CD8-positive, alpha-beta memory T cell (primary cell): ENCODE data around the gene PARP12. TPM values are rescaled to one million over a fixed set of nuclear protein-coding genes. Genes with fewer than 3 reads are reported as not detected.

ENCODE experiments used
- CTCF ChIA-PET: fragments of 350-600 bp; sonication (Branson Sonifier 250); formaldehyde crosslinking; loops from one replicate; lab custom pipeline; 2021; ENCODE audit warnings: antibody characterized with exemption; lab: Charles Lee
- POLR2A ChIA-PET: fragments of 350-600 bp; sonication (Branson Sonifier 250); formaldehyde crosslinking; loops from one replicate; lab custom pipeline; 2021; ENCODE audit warnings: antibody characterized with exemption; lab: Charles Lee
- DNase-seq, 5 donors: peaks; one replicate each; pipeline versions ENCODE4 v3.0.0 to v3.0.0-alpha.2; 2020 to 2022; ENCODE audit warnings: mixed read lengths in 1 of 5
- H3K27ac ChIP-seq: one replicate; pipeline ENCODE4 v1.7.0; 2013; ENCODE audit warnings: low read depth, mild to moderate bottlenecking, low read length, moderate library complexity
- H3K27me3 ChIP-seq: 2 replicates; pipeline ENCODE4 v1.7.0; 2013; ENCODE audit warnings: low read length, mild to moderate bottlenecking; ENCODE audit not compliant: insufficient read depth, poor library complexity, severe bottlenecking
- H3K36me3 ChIP-seq: 2 replicates; pipeline ENCODE4 v1.7.0; 2013; ENCODE audit warnings: mild to moderate bottlenecking, low read length, moderate library complexity; ENCODE audit not compliant: insufficient read depth
- H3K4me1 ChIP-seq: 2 replicates; pipeline ENCODE4 v1.7.0; 2013; ENCODE audit warnings: mild to moderate bottlenecking, low read length, moderate library complexity; ENCODE audit not compliant: insufficient read depth
- H3K4me3 ChIP-seq: 2 replicates; pipeline ENCODE4 v1.7.0; 2013; ENCODE audit warnings: mild to moderate bottlenecking, low read length
- H3K9me3 ChIP-seq: 2 replicates; pipeline ENCODE4 v1.7.0; 2013; ENCODE audit warnings: mild to moderate bottlenecking, low read length
- H3K27ac Mint-ChIP-seq, 8 donors: one replicate each; pipeline ENCODE4 v1.8.0; 2020 to 2021; ENCODE audit warnings: mixed read lengths in 8 of 8, mild to moderate bottlenecking in 6 of 8, inconsistent platforms in 3 of 8, moderate library complexity in 3 of 8
- H3K27me3 Mint-ChIP-seq, 2 donors: one replicate each; pipeline ENCODE4 v1.8.0; 2020 to 2021; ENCODE audit warnings: mixed read lengths in 2 of 2, mild to moderate bottlenecking in 1 of 2, moderate library complexity in 1 of 2
- H3K36me3 Mint-ChIP-seq, 3 donors: one replicate each; pipeline ENCODE4 v1.8.0; 2020 to 2021; ENCODE audit warnings: mixed read lengths in 3 of 3, inconsistent platforms in 1 of 3, mild to moderate bottlenecking in 1 of 3
- H3K4me1 Mint-ChIP-seq, 3 donors: one replicate each; pipeline ENCODE4 v1.8.0; 2020 to 2021; ENCODE audit warnings: mixed read lengths in 3 of 3, inconsistent platforms in 1 of 3, mild to moderate bottlenecking in 1 of 3
- H3K4me3 Mint-ChIP-seq, 7 donors: one replicate each; pipeline ENCODE4 v1.8.0; 2020 to 2021; ENCODE audit warnings: mixed read lengths in 7 of 7, mild to moderate bottlenecking in 6 of 7, moderate library complexity in 4 of 7, inconsistent platforms in 2 of 7
- H3K9me3 Mint-ChIP-seq, 5 donors: one replicate each; pipeline ENCODE4 v1.8.0; 2020 to 2022; ENCODE audit warnings: mixed read lengths in 5 of 5, mild to moderate bottlenecking in 3 of 5, moderate library complexity in 2 of 5, inconsistent platforms in 1 of 5
- polyA plus RNA-seq: library from polyadenylated mRNA; unstranded; fragments of 300-500 nt; fragmentation: Illumina TruSeq; gene quantifications from one replicate; pipeline ENCODE4 v1.2.3, GENCODE V29; 2021
- total RNA-seq, 2 experiments: library from RNA; stranded (reverse); gene quantifications; one replicate each; pipeline ENCODE4 v1.2.3, GENCODE V29; 2021

PARP12 gene
- total and polyA plus RNA-seq, 3 experiments from 2014 or later: 24.7 to 34.0 (median 27.9) TPM

DNA sequence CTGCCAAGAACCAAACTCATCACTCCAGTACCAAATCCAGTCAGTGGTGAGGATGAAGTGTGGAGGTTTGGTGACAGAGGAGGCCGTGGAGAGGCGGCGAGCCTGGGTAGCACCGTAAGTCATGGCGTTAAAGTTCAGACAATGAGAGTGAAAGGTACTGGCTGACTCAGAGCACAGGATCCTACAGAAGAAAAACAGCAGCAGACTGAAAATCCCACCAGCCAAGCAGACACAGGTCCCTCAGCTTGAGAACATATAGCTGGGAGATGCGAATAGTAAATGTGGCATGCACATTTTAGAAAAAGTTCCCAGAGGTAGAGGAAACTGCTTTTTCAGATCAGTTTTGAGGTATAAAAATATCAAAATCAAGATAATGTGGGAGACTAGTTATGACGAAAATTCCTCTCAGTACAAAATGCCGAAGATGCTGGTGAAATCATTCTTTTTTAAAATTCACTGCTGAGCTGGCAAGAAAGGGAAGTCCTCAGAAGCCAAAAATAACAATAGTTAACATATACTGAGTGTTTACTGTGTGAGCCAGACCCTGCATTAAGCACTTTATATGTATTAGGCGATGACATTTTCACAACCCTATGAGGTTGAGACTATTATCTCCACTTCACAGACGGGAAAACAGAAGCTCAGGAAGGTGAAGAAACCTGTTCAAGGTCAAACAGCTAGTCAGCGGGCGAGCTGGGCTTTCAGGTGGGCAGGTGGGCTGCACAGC, 20.9 kb downstream of the PARP12 start:
- POLR2A ChIA-PET: no interaction called here
- peaks cover 12 to 95% (median 40%) of the 10 kb centered on the region in 3 donors for H3K36me3 Mint-ChIP-seq
- no peak overlapping the region for H3K4me3 ChIP-seq
- no peaks in the 10 kb centered on the region for H3K9me3 Mint-ChIP-seq
- H3K27ac ChIP-seq: no peak overlapping the region
- no peaks in the 10 kb centered on the region for H3K27me3 ChIP-seq
- H3K36me3 ChIP-seq: peaks cover 24% of the 10 kb centered on the region
- DNase-seq: no peak
- no peaks in the 10 kb centered on the region for H3K27me3 Mint-ChIP-seq
- H3K4me3 Mint-ChIP-seq: no peak overlapping the region
- H3K4me1 Mint-ChIP-seq: peaks cover 15 to 25% (median 16%) of the 10 kb centered on the region in 3 donors
- CTCF ChIA-PET: no interaction called here
- no peaks in the 10 kb centered on the region for H3K9me3 ChIP-seq
- H3K27ac Mint-ChIP-seq: peak overlapping the region in 3 of 8 donors; percentile 47 to 68 (median 55)
- H3K4me1 ChIP-seq: peaks cover under 1% of the 10 kb centered on the region

DNA sequence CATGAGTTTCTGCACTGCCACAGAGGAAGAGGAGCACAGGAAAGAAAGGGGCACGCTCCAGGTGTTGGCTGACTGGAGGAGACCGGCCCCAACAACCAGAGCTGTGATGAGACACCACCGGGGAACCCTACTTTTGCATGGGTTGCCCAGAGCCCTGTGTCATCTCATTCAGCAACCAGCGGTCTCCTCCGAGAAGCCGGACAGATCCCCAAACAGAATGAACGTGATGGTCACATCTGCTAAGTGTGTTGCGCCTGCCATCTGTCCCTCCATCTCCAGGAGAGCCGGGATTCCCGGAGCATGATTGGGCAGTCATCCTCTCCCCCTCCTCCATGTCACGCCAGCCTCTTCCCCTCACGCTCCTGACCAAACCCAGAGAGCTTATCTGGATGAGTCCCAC, 22.9 kb downstream of the PARP12 start:
- DNase-seq: no peak
- ChIA-PET POLR2A (interaction anchor here (0.6 kb wide), 1 partner anchor 22 kb away, joined by 3 read pairs; no protein-coding TSS in a partner anchor), CTCF (no interaction called here)
- Histone ChIP-seq H3K4me1 (peaks cover 9% of the 10 kb centered on the region), H3K4me3 (no peak overlapping the region), H3K27ac (no peak overlapping the region), H3K36me3 (peaks cover 24% of the 10 kb centered on the region), H3K27me3 (no peaks in the 10 kb centered on the region), H3K9me3 (no peaks in the 10 kb centered on the region)
- H3K36me3 Mint-ChIP-seq: peaks cover 12 to 92% (median 32%) of the 10 kb centered on the region in 3 donors
- H3K4me3 Mint-ChIP-seq: no peak overlapping the region
- H3K9me3 Mint-ChIP-seq: no peaks in the 10 kb centered on the region
- H3K27me3 Mint-ChIP-seq: no peaks in the 10 kb centered on the region
- H3K4me1 Mint-ChIP-seq: peaks cover 24 to 40% (median 25%) of the 10 kb centered on the region in 3 donors
- peak overlapping the region in 2 of 8 donors; percentile 15 to 89 for H3K27ac Mint-ChIP-seq

DNA sequence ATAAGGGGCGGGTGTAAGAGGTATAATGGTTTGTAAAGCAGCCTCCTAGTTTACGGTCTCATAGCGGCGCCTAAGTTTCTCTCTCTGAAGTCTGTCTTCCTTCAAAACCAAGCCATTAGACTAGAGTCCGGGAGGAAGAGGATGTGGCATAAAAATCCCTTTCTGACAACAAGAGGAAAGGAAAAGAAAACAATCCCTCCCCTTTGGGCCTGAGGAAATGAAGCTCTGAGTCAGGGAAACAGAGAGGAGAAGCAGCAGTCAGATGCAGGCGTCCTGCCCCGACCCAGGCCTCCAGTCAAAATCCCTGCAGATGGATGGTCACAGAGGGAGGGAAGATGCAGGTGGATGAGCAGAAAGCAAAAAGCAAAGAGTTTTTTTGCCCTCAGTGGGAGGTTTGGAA, 23.7 kb downstream of the PARP12 start:
- POLR2A ChIA-PET: interaction anchor here (0.6 kb wide), 1 partner anchor 22 kb away, joined by 3 read pairs; no protein-coding TSS in a partner anchor
- Mint-ChIP-seq H3K4me1 (peaks cover 24 to 40% (median 25%) of the 10 kb centered on the region in 3 donors), H3K27ac (peak overlapping the region in 3 of 8 donors; percentile 16 to 60 (median 18)), H3K27me3 (no peaks in the 10 kb centered on the region), H3K36me3 (peaks cover 12 to 90% (median 26%) of the 10 kb centered on the region in 3 donors), H3K9me3 (no peaks in the 10 kb centered on the region), H3K4me3 (no peak overlapping the region)
- peaks cover 25% of the 10 kb centered on the region for H3K36me3 ChIP-seq
- no peak overlapping the region for H3K4me3 ChIP-seq
- no peak overlapping the region for H3K27ac ChIP-seq
- CTCF ChIA-PET: no interaction called here
- peaks cover 9% of the 10 kb centered on the region for H3K4me1 ChIP-seq
- DNase-seq: no peak
- no peaks in the 10 kb centered on the region for H3K27me3 ChIP-seq
- H3K9me3 ChIP-seq: no peaks in the 10 kb centered on the region

DNA sequence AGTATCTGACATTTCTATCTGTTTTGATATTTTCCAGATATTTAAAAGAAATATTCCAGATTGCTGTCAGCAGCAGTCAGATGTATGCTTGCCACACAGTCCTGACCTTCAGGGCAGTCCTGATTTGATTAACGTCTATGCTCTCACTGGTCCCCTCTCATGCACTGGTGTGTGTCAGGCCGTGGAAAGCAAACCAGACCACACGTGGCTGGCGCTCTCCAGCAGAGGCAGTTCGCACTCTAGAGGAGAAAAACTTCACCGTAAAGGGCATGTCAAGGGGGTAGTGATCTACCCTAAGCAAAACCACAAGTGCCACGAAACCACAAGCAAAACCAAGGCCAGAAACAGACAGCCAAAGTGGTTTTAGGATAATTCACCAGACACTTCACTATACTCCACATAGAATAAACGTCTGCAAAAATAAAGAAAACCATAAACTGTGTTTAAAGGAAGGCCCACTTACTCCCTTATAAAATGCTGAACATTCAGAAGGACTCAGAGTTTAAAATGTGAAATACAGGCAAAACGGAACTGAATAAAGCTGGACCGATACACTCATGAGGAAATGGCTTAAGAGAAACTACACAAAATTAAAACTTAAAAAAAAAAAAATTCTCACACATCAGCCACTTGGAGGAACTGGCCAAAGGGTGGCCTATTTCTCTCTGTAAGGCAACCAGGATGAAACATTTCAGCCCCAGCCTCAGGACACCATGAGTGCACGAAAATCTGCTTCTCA, 26.4 kb downstream of the PARP12 start:
- peaks cover 28% of the 10 kb centered on the region for H3K36me3 ChIP-seq

DNA sequence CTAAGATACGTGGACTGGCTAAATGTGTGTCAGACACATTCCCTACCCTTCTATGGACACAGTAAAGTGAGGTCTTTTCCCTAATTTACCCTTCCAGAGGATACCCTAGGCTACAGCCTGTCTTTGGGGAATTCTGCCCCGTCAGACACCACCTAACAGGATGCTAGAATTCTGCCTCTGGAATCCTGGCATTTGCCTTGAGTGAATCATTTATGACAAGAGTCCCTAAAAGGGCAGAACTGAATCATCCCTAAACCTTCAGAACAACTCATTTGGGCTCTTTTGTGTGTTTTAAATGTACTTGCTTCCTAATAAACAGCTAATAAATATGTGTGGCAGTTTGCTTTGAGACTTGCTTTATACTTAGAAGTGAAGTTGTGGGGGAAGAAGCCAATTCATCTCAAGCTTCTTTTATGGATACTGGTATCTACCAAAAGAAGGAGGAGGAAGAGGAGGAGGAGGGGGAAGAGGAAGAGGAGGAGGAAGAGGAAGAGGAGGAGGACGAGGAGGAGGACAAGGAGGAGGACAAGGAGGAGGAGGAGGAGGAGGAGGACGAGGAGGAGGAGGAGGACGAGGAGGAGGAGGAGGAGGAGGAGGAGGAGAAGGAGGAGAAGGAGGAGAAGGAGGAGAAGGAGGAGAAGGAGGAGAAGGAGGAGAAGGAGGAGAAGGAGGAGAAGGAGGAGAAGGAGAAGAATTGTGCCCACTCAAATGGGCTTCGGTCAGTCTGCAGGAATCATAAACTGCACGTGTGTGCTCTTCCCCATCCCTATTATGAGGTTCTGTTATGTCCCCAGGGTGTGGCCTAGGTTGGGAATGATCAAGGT, 27.1 kb downstream of the PARP12 start:
- ChIA-PET POLR2A (no interaction called here), CTCF (interaction anchor here (1.4 kb wide), 1 partner anchor 391 kb away, joined by 3 read pairs; no protein-coding TSS in a partner anchor)
- H3K4me3 Mint-ChIP-seq: no peak overlapping the region
- Histone ChIP-seq H3K27ac (no peak overlapping the region), H3K9me3 (no peaks in the 10 kb centered on the region), H3K4me3 (no peak overlapping the region), H3K36me3 (peaks cover 24% of the 10 kb centered on the region), H3K4me1 (peaks cover 9% of the 10 kb centered on the region), H3K27me3 (no peaks in the 10 kb centered on the region)
- H3K36me3 Mint-ChIP-seq: peaks cover 5 to 90% (median 21%) of the 10 kb centered on the region in 3 donors
- H3K9me3 Mint-ChIP-seq: no peaks in the 10 kb centered on the region
- peak overlapping the region in 2 of 8 donors; percentile 52 to 60 for H3K27ac Mint-ChIP-seq
- peaks cover 27 to 48% (median 28%) of the 10 kb centered on the region in 3 donors for H3K4me1 Mint-ChIP-seq
- no peak for DNase-seq
- H3K27me3 Mint-ChIP-seq: no peaks in the 10 kb centered on the region

More for the DNA sequence above, 26.4 kb downstream of the PARP12 start:
- Mint-ChIP-seq H3K4me1 (peaks cover 28 to 48% (median 32%) of the 10 kb centered on the region in 3 donors), H3K9me3 (no peaks in the 10 kb centered on the region), H3K36me3 (peaks cover 9 to 90% (median 25%) of the 10 kb centered on the region in 3 donors), H3K4me3 (peak overlapping the region in 2 of 7 donors; percentile 11 to 20), H3K27me3 (no peaks in the 10 kb centered on the region), H3K27ac (peak overlapping the region; percentile 2 to 79 (median 50))
- Histone ChIP-seq H3K4me1 (peaks cover 9% of the 10 kb centered on the region), H3K27me3 (no peaks in the 10 kb centered on the region), H3K27ac (no peak overlapping the region), H3K9me3 (no peaks in the 10 kb centered on the region), H3K4me3 (no peak overlapping the region)
- POLR2A ChIA-PET: no interaction called here
- no peak for DNase-seq
- CTCF ChIA-PET: no interaction called here

DNA sequence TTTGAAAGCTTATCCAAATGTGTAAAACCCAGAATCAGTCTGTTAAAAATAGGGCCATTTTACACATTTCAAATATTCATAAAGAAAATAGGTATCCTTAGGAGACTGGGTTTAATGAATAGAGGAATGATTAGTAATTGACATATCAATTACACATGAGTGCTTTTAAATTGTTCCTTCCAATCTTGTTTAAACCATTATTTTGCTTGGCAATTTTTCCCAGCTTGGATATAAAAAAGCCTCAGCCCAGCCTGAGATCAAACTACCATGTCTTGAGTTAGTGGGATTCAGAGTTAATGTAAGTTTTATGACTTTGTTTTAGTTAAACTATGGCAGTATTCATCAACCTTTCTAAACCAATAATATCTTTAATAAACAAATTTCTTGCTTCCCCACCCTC, 28.3 kb downstream of the PARP12 start:
- Mint-ChIP-seq H3K36me3 (peaks cover 4 to 87% (median 20%) of the 10 kb centered on the region in 3 donors), H3K27ac (peak overlapping the region in 1 of 8 donors; percentile 57), H3K27me3 (no peaks in the 10 kb centered on the region), H3K9me3 (no peaks in the 10 kb centered on the region), H3K4me1 (peaks cover 23 to 46% (median 33%) of the 10 kb centered on the region in 3 donors), H3K4me3 (no peak overlapping the region)
- Histone ChIP-seq H3K9me3 (no peaks in the 10 kb centered on the region), H3K4me1 (peaks cover 9% of the 10 kb centered on the region), H3K27me3 (no peaks in the 10 kb centered on the region), H3K36me3 (peaks cover 17% of the 10 kb centered on the region), H3K4me3 (no peak overlapping the region), H3K27ac (no peak overlapping the region)
- ChIA-PET CTCF (interaction anchor here (1.4 kb wide), 1 partner anchor 389 kb away, joined by 3 read pairs; no protein-coding TSS in a partner anchor), POLR2A (no interaction called here)
- no peak for DNase-seq

DNA sequence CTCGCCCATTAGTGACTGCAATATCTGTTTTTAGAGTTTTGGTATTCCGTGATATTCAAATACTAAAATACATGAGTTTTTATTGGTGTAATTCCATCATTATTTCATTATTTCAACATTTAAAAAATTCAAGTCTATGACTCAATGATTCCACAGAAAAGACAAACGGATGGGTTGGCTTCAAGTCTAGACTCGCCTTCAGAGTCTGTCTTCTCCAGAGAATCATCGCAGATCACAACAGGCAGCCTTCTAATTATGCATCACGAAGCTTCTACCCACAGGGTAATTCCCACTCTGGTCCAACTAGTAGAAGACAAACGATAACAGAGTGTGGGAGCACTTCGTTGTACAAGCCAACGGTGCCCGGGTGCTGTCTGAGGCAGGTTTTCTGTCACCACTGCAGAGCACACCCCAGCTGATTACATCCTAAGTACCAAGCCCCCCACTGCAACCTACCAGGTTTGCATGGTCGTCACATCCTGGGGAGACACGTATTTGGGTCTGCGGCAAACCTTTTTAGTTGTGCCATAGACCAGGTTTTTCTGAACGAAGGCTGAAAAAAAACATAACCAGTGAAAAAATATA, 28.9 kb downstream of the PARP12 start:
- no peak overlapping the region for H3K4me3 Mint-ChIP-seq
- peak overlapping the region in 1 of 8 donors; percentile 33 for H3K27ac Mint-ChIP-seq
- no peak for DNase-seq
- no peaks in the 10 kb centered on the region for H3K9me3 Mint-ChIP-seq
- H3K36me3 Mint-ChIP-seq: peaks cover 0 to 83% (median 17%) of the 10 kb centered on the region in 3 donors
- peaks cover 9% of the 10 kb centered on the region for H3K4me1 ChIP-seq
- H3K4me1 Mint-ChIP-seq: peaks cover 20 to 41% (median 35%) of the 10 kb centered on the region in 3 donors
- ChIA-PET POLR2A (no interaction called here), CTCF (no interaction called here)
- H3K27me3 ChIP-seq: no peaks in the 10 kb centered on the region
- H3K36me3 ChIP-seq: peaks cover 17% of the 10 kb centered on the region
- H3K27ac ChIP-seq: no peak overlapping the region
- H3K27me3 Mint-ChIP-seq: no peaks in the 10 kb centered on the region
- H3K4me3 ChIP-seq: no peak overlapping the region
- no peaks in the 10 kb centered on the region for H3K9me3 ChIP-seq
